HG02970 (cell line): Measurements from ENCODE around the gene APOBEC3A.
"Not testable (repeated sequence)": the region's sequence is repeated elsewhere in the genome, so short reads cannot be mapped to it uniquely, and the experiment has no call there.

Source experiments
- ATAC-seq: cut with Tn5 transposase; IDR thresholded peaks from one replicate; pipeline ENCODE4 v1.9.1; 2021; ENCODE audit warnings: mild to moderate bottlenecking, moderate library complexity, moderate number of reproducible peaks; ENCODE audit not compliant: unreplicated experiment, low FRiP score

The APOBEC3A gene

DNA sequence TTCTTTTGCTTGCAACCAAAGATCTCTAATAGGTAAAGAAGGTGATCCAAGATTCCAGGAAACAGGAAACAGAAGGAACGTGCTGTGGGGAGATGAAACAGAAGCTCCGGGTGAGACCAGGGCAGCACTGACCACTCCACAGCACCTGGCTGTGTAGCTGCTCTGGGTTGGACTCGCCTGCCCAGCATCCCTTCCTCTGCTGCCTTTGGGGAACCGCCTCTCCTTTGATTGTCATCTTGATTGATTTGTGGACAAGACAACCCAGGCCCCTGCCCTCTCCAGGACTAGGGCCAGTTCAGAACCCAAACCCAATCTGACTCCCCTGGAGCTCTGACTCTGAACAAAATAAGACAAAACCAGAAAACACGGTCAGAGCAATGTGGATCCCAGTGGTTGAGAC, 14.7 kb upstream of the APOBEC3A start:
- ATAC-seq = no peak

DNA sequence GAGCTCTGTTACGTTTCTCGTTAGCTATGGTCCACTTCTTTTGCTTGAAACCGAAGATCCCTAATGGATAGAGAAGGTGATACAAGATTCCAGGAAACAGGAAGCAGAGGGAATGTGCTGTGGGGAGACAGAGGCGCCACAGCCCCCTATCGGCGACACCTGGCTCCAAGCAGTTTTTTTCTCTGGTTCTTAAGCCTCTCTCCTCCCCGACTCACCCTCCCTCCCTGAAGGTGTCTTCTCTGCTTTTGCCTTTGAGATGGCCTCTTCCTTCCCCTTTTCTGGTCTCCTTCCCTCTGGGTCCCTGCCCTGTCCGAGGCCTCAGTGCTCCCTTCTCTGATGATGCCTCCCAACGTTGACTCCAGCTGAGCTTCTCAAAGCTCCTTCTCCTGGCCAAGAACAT, 14.2 kb upstream of the APOBEC3A start:
- no peak for ATAC-seq

DNA sequence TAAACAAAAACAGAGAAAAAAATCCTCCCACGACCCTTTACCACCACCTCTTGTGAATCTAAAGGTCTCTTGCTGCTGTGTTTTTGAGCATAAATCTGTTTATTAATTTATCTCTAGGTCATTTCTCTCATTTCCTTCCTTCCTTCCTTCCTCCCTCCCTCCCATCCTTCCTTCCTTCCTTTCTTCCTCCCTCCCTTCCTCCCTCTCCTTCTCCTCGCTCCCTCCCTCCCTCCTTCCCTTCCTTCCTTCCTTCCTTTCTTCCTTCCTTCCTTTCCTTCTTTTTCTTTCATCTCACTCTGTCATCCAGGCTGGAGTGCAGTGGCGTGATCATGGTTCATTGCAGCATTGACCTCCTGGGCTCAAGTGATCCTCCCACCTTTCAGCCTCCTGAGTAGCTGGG, 13.5 kb upstream of the APOBEC3A start:
- ATAC-seq = no peak

DNA sequence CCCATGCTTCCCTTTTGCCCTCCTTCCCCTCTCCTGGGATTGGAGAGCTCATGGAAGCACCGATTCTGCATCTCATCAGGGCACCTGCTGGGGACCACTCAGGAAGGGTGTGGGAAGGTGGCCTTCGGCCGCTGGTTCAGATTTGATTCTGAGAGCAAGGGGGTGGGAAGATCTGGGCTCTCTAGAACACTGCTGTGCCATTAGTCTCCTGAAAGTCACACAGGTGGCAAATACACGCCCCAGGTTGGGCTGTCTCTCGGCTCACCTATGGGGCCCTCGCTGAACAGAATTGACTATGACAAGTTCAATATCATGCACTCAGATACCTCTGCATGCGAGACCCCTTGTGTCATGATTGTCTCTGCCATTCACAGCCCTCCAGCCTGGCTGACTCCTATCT, 12.8 kb upstream of the APOBEC3A start:
- ATAC-seq = no peak

DNA sequence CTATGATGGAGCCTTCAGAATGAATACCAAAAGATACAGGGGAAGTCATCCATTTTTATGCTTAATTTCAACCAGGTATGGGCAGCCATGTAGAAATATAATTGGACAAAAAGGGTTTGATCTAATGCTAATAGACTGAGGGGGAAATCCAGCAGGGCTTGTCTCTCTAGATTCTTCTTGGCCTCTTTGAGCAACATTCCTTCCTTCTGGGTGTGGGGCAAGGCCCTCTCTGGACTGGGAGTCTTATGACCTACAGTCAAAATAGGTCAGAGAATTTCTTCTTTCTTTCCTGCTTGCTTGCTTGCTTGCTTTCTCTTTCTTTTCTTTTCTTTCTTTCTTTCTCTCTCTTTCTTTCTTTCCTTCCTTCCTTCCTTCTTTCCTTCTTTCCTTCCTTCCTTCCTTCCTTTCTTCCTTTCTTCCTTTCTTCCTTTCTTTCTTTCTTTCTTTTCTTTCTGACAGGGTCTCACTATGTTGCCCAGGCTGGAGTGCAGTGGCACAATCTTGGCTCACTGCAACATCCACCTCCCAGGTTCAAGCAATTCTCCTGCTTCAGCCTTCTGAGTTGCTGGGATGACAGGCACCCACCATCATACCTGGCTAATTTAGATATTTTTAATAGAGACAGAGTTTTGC, 11.6 kb upstream of the APOBEC3A start:
- ATAC-seq = not testable (repeated sequence)

DNA sequence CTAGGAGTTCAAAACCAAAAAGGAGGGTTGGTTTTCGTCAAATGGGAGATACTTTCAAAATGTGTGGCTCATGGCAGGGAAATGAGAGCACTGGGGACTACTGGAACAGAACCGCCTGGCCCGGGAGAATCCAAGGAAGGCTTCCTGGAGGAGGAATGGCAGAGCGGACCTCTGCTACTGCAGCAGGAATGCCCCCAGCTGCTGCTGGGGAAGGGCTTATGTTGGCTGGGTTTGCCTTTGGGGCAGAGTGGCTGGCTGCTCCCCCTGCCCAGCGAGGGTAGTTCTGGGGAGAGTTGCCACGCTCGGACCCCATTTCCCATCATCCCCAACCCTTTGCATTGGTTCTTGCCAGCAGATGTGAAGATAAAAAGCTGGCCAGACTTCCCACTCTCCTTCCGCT, 10.6 kb upstream of the APOBEC3A start:
- no peak for ATAC-seq

DNA sequence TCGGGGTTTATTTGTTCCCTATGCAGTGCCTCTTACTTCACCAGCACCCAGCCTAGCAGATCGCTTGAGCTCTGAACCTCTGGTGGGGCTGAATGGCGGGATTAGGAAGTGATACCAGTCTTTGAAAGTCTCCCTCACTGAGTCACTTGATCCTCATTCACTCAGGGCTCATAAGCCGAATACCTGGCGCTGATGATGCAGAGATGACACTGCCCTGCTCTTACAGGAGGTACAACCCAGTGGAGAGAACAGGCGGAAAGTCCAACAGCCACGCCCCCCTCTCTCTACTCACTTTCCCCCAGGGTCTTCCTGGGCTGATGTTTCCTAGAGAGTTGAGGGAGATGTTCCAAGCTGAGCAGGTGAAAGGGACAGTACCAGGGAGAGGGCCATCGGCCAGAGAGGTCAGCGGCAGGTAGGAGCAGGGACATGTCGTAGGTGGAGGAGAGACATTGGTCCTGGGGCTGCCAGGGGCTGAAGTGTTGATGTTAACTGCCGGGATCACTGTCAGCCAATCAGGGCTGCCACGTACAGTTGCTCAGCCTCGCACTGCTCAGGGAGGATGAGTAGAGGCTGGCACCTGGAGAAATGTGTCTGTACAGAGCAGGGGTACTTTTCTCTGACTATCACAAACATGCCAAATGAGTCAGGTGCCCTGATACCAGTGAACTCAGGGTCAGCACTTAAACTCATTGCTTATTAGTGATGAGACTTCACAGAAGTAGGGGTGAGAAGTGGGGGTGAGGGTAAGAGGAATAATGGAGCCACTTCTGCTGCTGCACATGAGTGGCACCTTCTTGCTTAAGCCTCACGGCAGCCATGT, 9.9 kb upstream of the APOBEC3A start:
- no peak for ATAC-seq

DNA sequence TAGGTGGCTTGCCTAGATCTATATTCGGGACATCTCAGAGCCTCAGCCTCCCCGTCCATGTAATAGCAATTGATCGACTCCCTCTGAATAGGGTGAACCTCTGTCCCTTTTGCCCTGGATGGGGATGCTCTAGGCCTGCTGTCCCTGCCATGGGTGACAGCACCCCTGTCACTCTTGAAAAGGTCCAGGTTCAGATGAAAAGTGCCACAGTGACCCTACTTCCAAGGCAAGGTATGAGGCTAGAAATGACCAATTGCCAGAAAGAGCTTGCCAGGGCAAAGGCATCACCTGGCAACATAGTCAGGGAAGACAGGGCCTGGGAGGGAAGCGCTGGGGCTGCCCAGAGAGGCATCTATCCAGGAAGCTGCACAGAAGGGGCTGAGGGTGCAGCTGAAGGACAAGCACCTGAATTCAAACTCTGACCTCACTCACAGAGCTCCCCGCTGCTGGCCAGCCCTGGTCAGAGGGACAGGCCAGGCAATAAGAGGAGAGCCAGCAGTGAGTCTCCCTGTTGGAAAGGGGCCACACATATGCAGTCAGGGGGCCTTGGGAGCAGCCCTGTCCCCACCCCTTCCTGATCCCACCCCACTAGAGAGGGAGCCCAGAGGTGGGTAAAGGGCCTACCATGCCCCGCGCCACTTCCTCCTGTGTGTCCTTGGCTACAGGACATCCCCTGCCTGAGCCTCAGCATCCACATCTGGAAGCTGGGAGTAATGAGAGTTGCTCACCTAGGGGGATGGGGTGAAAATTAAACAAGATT, 9.0 kb upstream of the APOBEC3A start:
- no peak for ATAC-seq

DNA sequence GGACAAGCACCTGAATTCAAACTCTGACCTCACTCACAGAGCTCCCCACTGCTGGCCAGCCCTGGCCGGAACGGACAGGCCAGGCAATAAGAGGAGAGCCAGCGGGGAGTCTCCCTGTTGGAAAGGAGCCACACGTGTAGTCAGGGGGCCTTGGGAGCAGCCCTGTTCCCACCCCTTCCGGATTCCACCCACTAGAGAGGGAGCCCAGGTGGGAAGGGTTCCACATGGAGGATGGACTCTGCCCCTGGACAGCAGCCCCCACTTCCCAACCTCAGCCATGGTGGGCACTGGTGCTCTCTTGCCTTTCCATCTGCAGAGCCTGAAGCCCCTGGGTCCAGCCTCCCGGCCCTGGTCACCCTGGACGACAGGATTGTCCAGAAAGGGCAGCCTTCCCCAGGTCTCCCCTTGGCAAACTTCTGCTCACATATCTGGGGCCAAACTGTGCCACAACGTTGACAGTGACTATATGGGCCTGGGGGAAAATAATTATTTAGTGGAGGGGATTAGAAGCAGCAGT, 7.5 kb upstream of the APOBEC3A start:
- no peak for ATAC-seq

DNA sequence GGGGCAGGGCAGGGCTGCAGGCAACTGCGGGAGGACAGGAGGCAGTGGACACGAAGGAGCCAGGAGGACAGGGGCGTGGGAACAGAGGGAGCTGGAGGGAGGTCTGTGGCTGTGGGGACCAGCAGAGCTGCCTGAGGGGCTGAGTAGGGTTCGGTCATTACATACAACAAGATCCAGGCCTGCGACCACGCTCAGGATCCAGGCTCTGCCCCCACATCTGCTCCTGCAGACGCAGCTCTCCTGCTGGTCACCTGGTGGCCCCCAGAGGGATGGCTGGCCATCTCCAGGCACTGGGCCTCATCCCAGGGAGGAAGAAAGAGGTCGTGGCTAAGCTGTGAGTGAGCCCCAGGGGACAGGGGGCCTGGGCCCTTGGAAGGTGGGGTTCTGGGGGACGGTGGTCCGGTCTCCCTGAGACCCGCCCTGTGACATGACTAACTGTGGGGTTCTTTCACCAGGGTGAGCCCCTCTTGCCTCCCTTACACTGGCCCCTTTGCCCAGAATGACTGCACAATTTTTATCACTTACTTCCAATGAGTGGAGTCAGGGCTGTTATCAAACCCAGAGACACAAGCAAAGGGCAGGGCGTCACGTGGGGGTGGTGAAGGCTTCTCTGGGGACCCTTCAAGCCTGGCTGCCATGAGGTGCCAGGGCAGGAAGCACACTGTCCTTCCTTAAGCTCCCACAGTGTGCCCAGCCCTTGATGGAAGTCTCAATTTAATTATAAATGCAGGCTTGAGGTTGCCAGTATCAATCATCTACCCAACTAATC, 6.7 kb upstream of the APOBEC3A start:
- no peak for ATAC-seq

DNA sequence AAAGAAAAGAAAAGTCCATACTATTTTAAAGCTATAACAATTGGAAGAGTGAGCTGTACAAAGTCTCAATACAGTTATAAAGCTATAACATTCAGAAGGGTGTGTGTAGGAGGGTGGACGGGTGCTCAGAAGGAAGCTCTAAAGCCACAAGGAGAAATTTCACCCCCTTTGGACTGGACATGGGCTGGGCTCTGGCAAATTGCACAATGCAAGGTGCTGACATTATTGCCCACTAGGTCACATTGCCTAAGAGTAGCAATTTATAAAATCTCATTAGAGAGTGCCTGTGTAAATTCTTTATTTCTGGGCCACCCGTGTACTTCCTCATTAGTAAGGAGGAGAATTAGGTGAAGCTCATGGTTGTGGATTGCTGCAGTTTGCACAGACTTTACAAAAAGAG, 5.7 kb upstream of the APOBEC3A start:
- ATAC-seq = no peak

DNA sequence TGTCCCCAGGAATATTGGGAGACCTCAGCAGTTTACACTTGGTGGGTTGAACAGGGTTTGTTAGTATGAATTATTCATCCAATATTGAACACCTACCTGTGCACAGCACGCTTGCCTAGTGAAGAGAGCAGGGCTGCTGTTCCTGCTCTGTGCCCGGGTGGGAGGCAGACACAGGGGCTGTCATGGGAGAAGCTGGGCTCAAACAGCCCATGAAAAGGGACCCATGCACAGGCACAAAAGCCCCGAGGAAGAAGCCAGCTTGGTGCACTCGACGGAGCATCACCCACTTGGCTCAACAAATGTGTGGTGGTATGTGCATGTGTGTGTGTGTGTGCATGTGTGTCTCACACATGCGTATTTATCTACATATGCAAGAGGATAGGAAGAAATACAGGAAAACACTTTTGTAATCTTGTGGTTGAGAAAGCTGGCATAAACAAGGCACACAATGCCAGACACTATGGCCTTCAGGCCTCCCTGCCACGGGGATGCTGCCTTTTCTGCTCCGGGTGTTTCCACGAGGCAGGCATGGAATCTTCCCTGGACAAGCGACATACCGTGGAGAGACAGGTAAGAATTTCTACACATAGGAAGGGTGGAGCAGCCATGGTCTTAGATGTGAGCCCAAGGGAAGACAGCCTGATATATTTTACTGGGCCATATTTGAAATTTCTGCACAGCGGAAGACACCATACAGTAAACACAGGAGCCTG, 5.0 kb upstream of the APOBEC3A start:
- no peak for ATAC-seq

DNA sequence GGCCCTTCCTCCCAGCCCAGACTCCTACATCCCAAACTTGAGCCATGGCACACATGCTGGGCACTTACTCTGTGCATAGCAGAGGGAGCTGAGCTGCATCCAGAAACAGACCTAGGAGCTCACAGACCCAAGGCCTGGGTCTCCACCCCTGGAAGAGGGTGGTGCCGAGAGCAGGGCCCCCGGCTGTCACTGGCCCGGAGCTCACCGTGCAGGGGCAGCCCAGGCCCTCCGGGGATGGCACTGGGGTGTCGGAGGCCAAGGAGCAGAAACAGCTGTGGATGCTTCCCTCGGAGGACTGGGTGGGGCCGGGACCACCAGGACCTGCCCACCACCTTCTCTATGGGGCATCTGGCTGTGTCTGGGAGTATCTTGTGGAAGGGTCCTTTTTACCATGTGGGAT, 4.3 kb upstream of the APOBEC3A start:
- no peak for ATAC-seq

DNA sequence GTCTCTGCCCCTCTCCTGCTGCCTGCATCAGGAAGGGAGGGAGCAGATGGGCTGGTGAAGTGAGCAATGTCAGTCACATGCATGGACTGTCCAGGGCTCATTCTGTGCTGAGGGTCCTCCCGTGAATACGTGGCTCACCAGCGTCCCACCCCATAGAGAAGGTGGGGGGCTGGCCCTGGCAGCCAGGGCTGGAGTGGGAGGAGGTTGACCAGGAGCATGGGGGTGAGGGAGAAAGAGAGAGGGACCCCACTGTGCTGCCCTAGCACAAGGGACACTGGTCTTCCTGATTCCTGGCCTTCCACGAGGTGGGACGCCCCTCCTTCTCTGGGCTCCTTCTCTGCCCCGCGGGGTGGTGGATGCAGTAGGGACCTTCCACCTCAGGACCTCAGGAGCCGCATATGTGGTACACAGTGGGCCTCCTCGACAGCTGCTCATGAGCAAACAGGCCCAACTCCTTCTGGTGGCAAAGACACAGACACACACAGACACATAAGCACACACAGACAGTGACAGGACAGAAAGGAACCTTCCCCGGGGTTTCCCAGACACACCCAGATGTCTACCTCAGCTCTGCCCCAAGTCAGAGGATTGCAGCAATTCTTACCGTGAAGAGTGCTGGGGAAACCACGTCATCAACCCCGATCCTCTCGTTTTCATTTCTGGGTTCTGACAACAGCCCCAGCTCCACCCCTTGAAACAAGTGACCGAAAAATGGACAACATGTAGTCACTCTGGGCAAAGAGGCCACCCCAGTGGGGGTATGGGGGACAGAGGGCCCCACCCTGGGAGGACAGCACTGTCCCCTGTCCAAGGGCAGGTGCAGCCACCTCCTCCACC, 3.6 kb upstream of the APOBEC3A start:
- ATAC-seq = peak; percentile 69

DNA sequence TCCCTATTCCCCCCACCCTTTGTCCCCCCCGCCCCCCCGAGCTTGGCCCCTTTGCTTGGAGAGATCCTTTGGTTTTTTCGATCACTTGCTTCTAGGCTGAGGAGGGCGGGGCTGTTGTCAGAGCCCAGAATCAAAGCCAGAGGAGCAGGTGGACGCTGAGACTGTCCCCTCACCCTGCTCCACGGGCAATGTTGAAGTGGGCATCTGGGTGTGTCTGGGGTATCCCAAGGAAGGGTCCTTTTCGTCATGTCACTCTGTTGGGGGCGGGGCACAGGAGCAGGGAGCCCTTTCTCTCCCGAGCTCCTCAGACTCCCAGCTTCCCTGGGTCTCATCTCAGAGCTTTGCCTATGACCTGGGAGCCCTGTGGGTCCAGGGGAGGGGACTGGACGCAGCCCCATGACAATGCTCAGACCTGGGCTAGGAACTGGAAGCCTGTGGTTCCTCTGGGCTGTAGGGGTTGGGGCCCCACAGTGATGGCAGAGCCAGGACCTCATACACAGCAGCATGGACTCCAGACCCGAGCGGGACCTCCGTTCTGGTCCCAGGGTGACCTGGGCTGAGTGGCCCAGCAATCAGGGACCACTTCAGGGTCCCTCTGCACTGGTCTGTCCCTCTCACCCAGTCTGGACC, 2.9 kb upstream of the APOBEC3A start:
- ATAC-seq = no peak

DNA sequence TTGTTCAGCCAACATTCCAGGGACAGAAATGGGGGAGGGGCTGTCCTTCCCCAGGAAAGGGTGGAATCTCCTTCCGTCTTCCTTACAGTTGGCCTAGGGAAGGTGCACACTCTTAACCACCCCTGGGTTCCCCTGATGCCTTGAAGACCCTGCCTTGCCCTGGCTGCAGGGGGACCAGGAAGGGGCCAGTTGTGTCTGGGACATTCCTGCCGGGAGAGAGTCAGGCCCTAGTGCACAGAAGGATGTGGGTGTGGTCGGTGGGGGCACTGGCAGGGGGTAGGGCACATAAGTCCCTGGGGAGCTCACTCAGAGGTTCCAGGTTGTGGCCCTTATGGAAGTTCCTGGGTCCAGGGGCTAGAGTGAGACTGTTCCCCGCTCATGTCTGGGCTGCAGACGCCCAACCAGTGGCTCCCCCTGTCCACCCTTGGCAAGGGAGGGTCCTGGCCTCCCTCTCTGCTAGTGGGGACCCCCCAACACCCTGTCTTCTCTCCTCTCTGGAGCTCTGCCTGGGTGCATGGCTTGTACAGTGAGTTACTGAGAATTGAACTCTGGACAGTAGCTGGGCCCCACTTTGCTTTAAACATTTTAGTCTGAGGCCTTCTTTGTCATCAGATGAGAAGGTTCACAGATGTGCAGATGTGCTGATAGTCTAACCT, 2.0 kb upstream of the APOBEC3A start:
- no peak for ATAC-seq

DNA sequence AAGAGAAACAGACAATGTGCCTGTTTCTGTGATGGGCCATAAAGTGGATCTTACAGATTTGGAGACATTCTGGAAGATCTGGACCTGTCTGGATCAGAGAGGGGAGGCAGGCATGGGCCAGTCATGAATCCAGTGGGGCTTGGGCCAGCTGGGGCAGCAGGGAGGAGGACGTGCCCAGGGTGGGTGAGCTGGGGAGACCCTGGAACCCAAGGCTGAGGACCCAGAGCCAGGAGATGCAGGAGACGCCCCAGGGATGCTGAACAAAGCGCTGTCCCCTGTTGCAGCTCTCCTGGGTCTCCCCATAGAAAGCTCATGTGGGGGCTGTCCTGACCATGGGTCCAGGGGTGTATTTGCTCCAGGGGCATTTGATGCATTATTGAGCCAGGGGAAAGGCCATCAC, 1.5 kb upstream of the APOBEC3A start:
- ATAC-seq = no peak

DNA sequence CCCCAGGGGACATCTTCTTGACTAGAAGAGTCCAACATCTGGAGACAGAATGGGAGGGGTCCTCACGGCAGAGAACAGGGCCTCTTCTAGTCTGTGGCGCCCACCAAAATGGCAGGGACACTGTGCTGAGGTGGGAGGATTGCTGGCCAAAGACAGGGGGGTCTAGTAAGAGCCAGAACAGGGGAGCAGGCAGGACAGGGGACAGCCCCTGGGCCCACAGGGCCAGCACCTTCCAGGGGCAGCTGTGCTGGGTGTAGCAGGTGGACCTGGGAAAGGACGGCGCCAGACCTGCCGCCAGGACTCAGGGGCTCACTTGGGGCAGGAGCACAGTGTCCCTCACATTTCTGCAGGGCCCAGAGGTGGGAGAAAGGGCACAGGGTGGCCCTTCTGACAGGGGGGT, 858 bp upstream of the APOBEC3A start:
- no peak for ATAC-seq
